GM21381 (cell line): ENCODE measurements around the gene STARD9.
"Not testable (repeated sequence)": the region's sequence is repeated elsewhere in the genome, so short reads cannot be mapped to it uniquely, and the experiment has no call there.

ENCODE experiments used
- ATAC-seq: cut with Tn5 transposase; IDR thresholded peaks from one replicate; pipeline ENCODE4 v1.9.1; 2021; ENCODE audit warnings: mild to moderate bottlenecking, moderate library complexity; ENCODE audit not compliant: unreplicated experiment

Gene STARD9

GRCh38 chr15:42575188-42576039, at the start of gene STARD9:
STARD9 (plus strand) TSS chr15:42575606; CDS start chr15:42575716, 110 bp downstream.
- peak; percentile 92 for ATAC-seq

GRCh38 chr15:42528970-42529369, 46.4 kb upstream of the STARD9 start:
- no peak for ATAC-seq

GRCh38 chr15:42533246-42533645, 42.2 kb upstream of the STARD9 start:
- no peak for ATAC-seq

GRCh38 chr15:42544853-42545629, 30.4 kb upstream of the STARD9 start:
- no peak for ATAC-seq

- no peak for ATAC-seq
These were observed 27.5 kb upstream of the STARD9 start for GRCh38 chr15:42547918-42548248.

- peak; percentile 88 for ATAC-seq
These were observed 27.0 kb upstream of the STARD9 start, which contains the start of the genes HAUS2 and LRRC57 for GRCh38 chr15:42548249-42549031. HAUS2 (plus strand) TSS chr15:42548838; CDS start chr15:42548873, 35 bp downstream. LRRC57 (minus strand) TSS chr15:42548793; CDS start chr15:42548434, 359 bp downstream.

- peak; percentile 12 for ATAC-seq
These were observed 26.3 kb upstream of the STARD9 start for GRCh38 chr15:42549032-42549491.

- ATAC-seq: no peak
These were observed 25.5 kb upstream of the STARD9 start for GRCh38 chr15:42549741-42550392.

- ATAC-seq: no peak
These were observed 21.9 kb upstream of the STARD9 start for GRCh38 chr15:42553554-42553953.

GRCh38 chr15:42556550-42557207, 18.7 kb upstream of the STARD9 start:
- not testable (repeated sequence) for ATAC-seq

GRCh38 chr15:42558739-42559138, 16.7 kb upstream of the STARD9 start:
- no peak for ATAC-seq

- no peak for ATAC-seq
These were observed 711 bp downstream of the STARD9 start for GRCh38 chr15:42576040-42576594.

GRCh38 chr15:42576776-42577175, 1.4 kb downstream of the STARD9 start:
- no peak for ATAC-seq

- ATAC-seq: no peak
These were observed 2.2 kb downstream of the STARD9 start for GRCh38 chr15:42577514-42578031.

- ATAC-seq: no peak
These were observed 3.7 kb downstream of the STARD9 start for GRCh38 chr15:42578984-42579537.

GRCh38 chr15:42581272-42581730, 5.9 kb downstream of the STARD9 start:
- peak; percentile 83 for ATAC-seq

GRCh38 chr15:42582569-42583375, 7.4 kb downstream of the STARD9 start:
- no peak for ATAC-seq
